GM18861 (cell line): ENCODE results near the gene PRSS3.
"Not testable (repeated sequence)": the region's sequence is repeated elsewhere in the genome, so short reads cannot be mapped to it uniquely, and the experiment has no call there.

Experiments
- ATAC-seq: cut with Tn5 transposase; IDR thresholded peaks from one replicate; pipeline ENCODE4 v1.9.1; 2021; ENCODE audit not compliant: unreplicated experiment

The PRSS3 gene

GRCh38 chr9:33795281-33795680 lies at the start of gene PRSS3:
Gene PRSS3, plus strand, starts transcription at chr9:33795561. Its CDS starts 13 bp downstream, at chr9:33795574.
- ATAC-seq, result no peak

DNA sequence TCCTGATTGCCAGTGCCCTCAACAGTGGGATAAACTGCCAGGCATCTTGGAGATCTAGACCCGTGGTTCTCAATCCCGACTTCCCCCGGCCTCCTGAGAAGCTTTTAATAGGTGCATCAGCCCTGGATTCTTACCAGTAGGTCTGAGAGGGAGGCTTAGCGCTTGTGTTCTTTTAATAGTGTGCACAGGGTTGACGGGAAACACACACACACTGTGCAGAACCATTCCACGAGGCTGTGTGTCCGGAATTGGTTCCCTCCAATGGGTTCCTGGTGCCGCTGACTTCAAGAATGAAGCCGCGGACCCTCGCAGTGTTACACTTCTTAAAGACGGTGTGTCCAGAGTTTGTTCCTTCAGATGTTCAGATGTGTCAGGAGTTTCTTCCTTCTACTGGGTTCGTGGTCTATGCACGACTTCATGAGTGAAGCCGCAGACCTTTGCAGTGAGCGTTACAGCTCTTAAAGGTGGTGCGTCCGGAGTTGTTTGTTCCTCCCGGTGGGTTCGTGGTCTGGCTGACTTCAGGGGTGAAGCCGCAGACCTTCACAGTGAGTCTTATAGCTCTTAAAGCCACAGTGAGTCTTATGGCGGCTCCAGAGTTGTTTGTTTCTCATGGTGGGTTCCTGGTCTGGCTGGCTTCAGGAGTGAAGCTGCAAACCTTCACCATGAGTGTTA lies 46.6 kb upstream of the PRSS3 start:
- ATAC-seq, result no peak

DNA sequence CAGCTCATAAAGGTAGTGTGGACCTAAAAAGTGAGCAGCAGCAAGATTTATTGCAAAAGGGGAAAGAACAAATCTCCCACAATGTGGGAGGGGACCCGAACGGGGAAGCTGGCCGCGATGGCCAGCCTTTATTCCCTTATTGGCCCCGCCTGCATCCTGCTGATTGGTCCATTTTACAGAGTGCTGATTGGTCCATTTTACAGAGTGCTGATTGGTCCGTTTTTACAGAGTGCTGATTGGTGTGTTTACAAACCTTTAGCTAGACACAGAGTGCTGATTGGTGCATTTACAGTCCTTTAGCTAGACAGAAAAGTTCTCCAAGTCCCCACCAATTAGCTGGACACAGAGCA lies 46.1 kb upstream of the PRSS3 start:
- not testable (repeated sequence) for ATAC-seq

GRCh38 chr9:33750307-33750838 lies 45.0 kb upstream of the PRSS3 start:
- no peak for ATAC-seq

GRCh38 chr9:33750839-33751339 lies 44.5 kb upstream of the PRSS3 start:
- ATAC-seq, result no peak

GRCh38 chr9:33751536-33752129 lies 43.7 kb upstream of the PRSS3 start:
- no peak for ATAC-seq

GRCh38 chr9:33752130-33752637 lies 43.2 kb upstream of the PRSS3 start:
- no peak for ATAC-seq

GRCh38 chr9:33752789-33753188 lies 42.6 kb upstream of the PRSS3 start:
- ATAC-seq, result not testable (repeated sequence)

DNA sequence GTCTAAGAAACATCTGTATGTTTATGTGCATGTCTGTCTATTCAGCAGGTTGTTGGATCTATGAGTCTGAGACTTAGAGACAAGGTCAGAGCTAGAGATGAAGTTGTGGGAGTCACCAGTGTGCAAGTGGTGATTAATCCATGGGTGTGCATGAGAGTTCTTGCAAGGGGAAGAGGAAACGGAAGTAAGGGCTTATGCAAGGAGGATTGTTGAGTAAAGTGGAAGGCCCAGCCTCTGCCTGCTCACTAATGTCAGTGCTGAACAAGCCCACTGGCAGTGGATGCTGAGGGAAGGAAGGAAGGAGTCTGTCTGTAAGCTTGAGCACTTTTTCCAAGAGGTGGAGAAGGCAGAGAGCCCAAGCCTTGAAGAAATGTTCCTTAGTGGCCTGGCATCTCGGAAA lies 35.7 kb upstream of the PRSS3 start:
- not testable (repeated sequence) for ATAC-seq

- no peak for ATAC-seq
Measured at GRCh38 chr9:33762343-33762742, 33.0 kb upstream of the PRSS3 start.

- ATAC-seq, result not testable (repeated sequence)
Measured at GRCh38 chr9:33763709-33764108, 31.7 kb upstream of the PRSS3 start.

DNA sequence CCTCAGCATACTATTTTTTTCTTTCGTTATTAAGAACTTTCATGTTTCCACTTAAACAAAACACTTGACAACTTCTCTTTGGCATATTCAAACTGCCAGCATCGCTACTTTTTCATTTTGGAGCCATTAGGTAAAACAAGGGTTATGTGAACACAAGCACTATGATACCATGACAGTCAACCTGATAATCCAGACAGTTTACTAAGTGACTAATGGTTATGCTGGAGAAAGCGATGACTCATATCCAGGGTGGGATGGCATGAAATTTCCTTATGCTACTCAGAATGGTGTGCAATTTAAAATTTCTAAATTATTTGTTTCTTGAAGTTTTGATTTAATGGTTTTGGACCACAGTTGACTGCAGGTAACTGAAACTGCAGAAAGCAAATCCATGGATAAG lies 29.9 kb upstream of the PRSS3 start:
- no peak for ATAC-seq

- ATAC-seq, result not testable (repeated sequence)
Measured at GRCh38 chr9:33770156-33770880, 25.0 kb upstream of the PRSS3 start.

DNA sequence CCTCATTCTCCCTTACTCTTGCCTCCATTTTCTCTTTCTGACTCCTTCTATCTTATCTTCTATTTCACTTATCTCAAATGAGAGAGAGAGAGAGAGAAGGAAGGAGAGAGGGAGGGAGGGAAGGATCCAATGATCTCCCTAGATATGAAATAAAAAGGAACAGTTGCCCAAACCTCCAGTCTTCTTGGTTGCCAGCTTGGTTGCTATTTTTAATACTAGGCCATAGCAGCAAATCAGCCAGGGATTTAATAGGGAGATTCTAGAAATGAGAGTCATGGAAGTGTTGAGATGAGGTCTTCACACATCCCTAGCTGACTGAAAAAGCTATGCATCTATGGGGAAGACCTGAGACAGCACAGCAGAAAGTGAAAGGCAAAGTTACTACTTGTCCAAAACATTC lies 22.2 kb upstream of the PRSS3 start:
- not testable (repeated sequence) for ATAC-seq

GRCh38 chr9:33774074-33774659 lies 21.2 kb upstream of the PRSS3 start:
- not testable (repeated sequence) for ATAC-seq

DNA sequence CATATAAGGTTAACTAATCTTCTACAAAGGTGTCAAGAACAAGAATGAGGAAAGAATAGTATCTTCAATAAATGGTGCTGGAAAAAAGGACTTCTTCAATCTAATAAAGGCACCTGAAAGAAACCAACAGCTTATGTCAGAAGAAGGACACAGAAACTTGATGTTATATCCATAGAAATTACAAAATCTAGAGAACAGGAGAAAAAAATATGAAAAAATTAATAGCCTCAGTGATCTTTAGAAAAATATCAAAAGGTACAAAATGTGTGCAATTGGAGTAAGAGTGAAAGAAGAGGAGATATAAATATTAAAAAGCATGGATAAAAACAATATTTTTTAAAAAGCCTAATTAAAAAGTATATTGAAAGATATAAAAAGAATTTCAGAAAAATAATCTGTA lies 18.8 kb upstream of the PRSS3 start:
- no peak for ATAC-seq

DNA sequence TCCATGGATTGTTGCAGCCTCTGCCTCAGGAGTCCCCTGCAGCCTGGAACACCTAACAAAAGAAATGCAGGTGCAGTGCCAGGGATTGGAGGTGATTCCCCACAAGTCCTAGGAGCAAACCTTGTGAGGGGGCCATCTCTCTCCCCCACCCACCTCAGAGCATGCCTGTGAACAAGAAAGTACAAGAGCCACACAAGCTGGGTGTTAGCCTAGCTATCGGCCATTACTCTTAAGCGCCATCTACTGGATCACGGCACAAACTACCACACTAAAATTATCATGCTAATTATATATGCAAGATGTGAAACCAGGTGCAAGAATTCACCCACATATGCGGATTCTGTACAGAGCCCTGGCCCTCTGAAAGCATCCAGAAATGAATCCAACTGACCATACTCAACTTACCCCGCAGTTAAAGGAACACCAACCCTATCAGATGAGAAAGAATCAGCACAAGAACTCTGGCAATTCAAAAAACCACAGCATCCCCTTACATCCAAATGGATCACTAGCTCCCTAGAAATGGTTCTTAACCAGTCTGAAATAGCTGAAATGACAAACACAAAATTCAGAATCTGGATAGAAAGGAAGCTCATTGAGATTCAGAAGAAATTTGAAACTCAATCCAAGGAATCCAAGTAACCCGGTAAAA lies 16.5 kb upstream of the PRSS3 start:
- ATAC-seq, result no peak

DNA sequence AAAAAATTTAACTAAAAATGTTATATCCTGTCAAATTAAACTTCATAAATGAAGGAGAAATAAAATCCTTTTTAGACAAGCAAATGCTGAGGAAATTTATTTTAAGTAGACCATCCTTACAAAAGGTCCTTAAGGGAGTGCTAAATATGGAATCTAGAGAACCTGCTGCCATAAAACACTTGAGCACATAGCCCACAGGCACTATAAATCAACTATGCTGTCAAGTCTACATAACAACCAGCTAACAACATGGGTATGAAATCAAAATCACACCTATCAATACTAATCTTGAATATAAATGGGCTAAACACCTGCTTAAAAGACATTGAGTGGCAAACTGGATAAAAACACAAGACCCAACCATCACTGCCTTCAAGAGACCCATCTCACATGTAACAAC lies 15.1 kb upstream of the PRSS3 start:
- no peak for ATAC-seq

DNA sequence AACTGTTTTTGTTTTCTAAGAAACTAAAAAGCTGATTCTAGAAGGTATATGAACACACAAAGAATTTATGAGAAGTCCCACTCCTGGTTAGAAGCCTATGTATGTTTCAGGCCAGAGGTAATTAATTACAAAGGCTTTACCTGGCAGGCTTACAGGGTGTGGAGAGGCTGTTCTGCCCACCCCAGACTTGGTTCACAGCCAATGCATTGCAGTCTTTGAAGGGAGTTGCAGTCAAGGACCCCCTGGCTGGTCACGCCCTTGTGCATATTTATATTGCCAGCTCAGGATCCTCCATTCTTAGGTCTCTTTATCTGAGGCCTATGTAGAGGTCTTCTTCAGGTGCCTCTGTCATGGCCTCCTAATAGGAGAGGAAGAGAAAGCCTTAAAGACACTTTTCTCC lies 13.6 kb upstream of the PRSS3 start:
- no peak for ATAC-seq

DNA sequence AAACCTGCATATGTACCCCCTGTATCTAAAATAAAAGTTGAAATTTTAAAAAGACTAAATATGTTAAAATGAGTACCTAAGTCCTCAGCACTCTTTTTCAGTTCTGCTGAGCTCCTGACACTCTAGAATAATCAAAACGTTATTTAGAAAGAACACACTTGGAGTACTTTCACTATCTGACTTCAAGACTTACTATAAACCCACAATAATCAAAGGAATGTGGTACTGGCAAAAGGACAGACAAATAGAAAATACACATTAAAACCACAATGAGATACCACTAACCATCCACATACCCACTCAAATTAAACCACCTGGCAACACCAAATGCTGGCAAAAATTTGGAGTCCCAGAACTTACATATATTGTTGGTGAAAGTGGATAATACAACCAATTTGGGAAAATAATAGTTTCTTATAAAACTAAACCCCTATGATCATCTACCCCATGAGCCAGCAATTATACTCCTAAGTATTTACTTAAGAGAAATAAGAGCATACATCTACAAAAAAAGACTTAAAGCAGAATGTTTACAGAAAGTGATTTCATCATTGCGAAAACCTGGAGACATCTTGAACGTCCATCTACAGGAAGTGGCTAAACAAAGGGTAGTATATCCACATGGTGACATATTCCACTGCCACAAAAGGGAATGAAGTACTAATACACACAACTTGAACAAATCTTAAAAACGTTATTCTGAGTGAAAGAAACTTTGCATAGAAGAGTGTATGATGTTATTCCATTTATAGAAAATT lies 12.8 kb upstream of the PRSS3 start:
- no peak for ATAC-seq
